GM12865 (cell line): Measurements from ENCODE around the gene SLC66A2.

Experiments used
- DNase-seq: peaks from one replicate; pipeline ENCODE4 v3.0.0; 2010; ENCODE audit warnings: low read depth
- H3K4me3 ChIP-seq: 2 replicates; pipeline ENCODE4 v1.5.1; 2011; ENCODE audit warnings: mild to moderate bottlenecking, low read depth, low read length, control low read depth
- CTCF ChIP-seq: IDR thresholded peaks from 2 replicates; pipeline ENCODE4 v1.5.1; 2011; ENCODE audit warnings: low read length, control low read depth, low read depth, inconsistent platforms; ENCODE audit not compliant: insufficient read depth; ENCODE audit errors: missing control alignments

The SLC66A2 gene

GRCh38 chr18:79902075-79902474 is 49.4 kb downstream of the SLC66A2 start:
- DNase-seq, result no peak
- TF ChIP-seq CTCF, result no peak
- H3K4me3 ChIP-seq, result no peak overlapping the region

- no peak for TF ChIP-seq CTCF
- no peak for DNase-seq
- H3K4me3 ChIP-seq, result no peak overlapping the region
Observed at GRCh38 chr18:79901665-79902064, 49.8 kb downstream of the SLC66A2 start.

GRCh38 chr18:79900610-79901570 is 50.6 kb downstream of the SLC66A2 start:
- no peak for TF ChIP-seq CTCF
- no peak for DNase-seq
- no peak overlapping the region for H3K4me3 ChIP-seq

GRCh38 chr18:79899609-79900445 is 51.6 kb downstream of the SLC66A2 start:
- no peak for DNase-seq
- no peak overlapping the region for H3K4me3 ChIP-seq
- TF ChIP-seq CTCF, result no peak

- no peak overlapping the region for H3K4me3 ChIP-seq
- DNase-seq, result no peak
- no peak for TF ChIP-seq CTCF
Observed at GRCh38 chr18:79898952-79899608, 52.4 kb downstream of the SLC66A2 start.

- no peak overlapping the region for H3K4me3 ChIP-seq
- no peak for DNase-seq
- TF ChIP-seq CTCF, result no peak
Observed at GRCh38 chr18:79897940-79898625, 53.4 kb downstream of the SLC66A2 start.
